ENCODE measurements around the gene RFWD3. TPM values are rescaled to one million over a fixed set of nuclear protein-coding genes. Genes with fewer than 3 reads are reported as not detected.

RFWD3 gene
- total and polyA plus RNA-seq, 2 of the 13 experiments (the other 11 are each of a cell fraction or from before 2014, with no cell fraction given): 23.4 to 62.6 TPM

- TF ChIP-seq ZNF614 (CRISPR knock-in tag; IDR thresholded peaks at IDR 0.05; ENCODE audit: borderline replicate concordance) (peak; percentile 71; the same call in 1 of the 2 replicates), ZNF580 (CRISPR knock-in tag; IDR thresholded peaks at IDR 0.05; ENCODE audit: borderline replicate concordance, low read depth) (peak; percentile 80), ATAD3A (CRISPR knock-in tag; IDR thresholded peaks at IDR 0.05) (no peak), ASH2L (IDR thresholded peaks at IDR 0.05; ENCODE audit: insufficient read length, low read depth, low read length) (peak; percentile 90), MEF2D (CRISPR knock-in tag; IDR thresholded peaks at IDR 0.05) (peak; percentile 69; the same call in 1 of the 2 replicates), ZNF274 (CRISPR knock-in tag; IDR thresholded peaks at IDR 0.05) (peak; percentile 93; the same call in 1 of the 2 replicates), MXD4 (CRISPR knock-in tag; IDR thresholded peaks at IDR 0.05) (peak; percentile 81; the same call in 1 of the 2 replicates), RXRA (CRISPR knock-in tag; IDR thresholded peaks at IDR 0.05) (peak; percentile 85), GMEB1 (CRISPR knock-in tag; IDR thresholded peaks at IDR 0.05; ENCODE audit: borderline replicate concordance) (peak; percentile 77; the same call in 1 of the 2 replicates), MYNN (CRISPR knock-in tag; IDR thresholded peaks at IDR 0.05; ENCODE audit: low read depth) (no peak), SIN3A (IDR thresholded peaks at IDR 0.05; ENCODE audit: borderline replicate concordance, low read depth, low read length) (peak; percentile 96), ZNF44 (CRISPR knock-in tag; IDR thresholded peaks at IDR 0.05) (peak; percentile 89; the same call in 1 of the 2 replicates), THAP11 (CRISPR knock-in tag; IDR thresholded peaks at IDR 0.05) (peak; percentile 94), CBFB (CRISPR knock-in tag; IDR thresholded peaks at IDR 0.05) (no peak; the same call in 1 of the 2 replicates), IRF2 (CRISPR knock-in tag; IDR thresholded peaks at IDR 0.05) (peak; percentile 66; the same call in 1 of the 2 replicates), ZFP41 (CRISPR knock-in tag; IDR thresholded peaks at IDR 0.05; ENCODE audit: borderline replicate concordance) (peak; percentile 68; the same call in 1 of the 2 replicates), HBP1 (CRISPR knock-in tag; IDR thresholded peaks at IDR 0.05; ENCODE audit: low read depth) (peak; percentile 78), KLF11 (CRISPR knock-in tag; IDR thresholded peaks at IDR 0.05) (peak; percentile 86), ZNF749 (CRISPR knock-in tag; IDR thresholded peaks at IDR 0.05; ENCODE audit: borderline replicate concordance) (peak; percentile 91; the same call in 1 of the 2 replicates), ZNF792 (CRISPR knock-in tag; IDR thresholded peaks at IDR 0.05) (peak; percentile 48; the same call in 1 of the 2 replicates), TRAFD1 (CRISPR knock-in tag; IDR thresholded peaks at IDR 0.05; ENCODE audit: borderline replicate concordance) (no peak), PHF20 (CRISPR knock-in tag; IDR thresholded peaks at IDR 0.05) (peak; percentile 90), SPEN (CRISPR knock-in tag; IDR thresholded peaks at IDR 0.05; ENCODE audit: low read depth) (peak; percentile 89), ZMYM4 (CRISPR knock-in tag; IDR thresholded peaks at IDR 0.05) (peak; percentile 90), JDP2 (CRISPR knock-in tag; IDR thresholded peaks at IDR 0.05; ENCODE audit: borderline replicate concordance) (no peak), TEAD2 (CRISPR knock-in tag; IDR thresholded peaks at IDR 0.05) (no peak)
These were observed at the start of gene RFWD3 (continued) for GRCh38 chr16:74666425-74667254.

All from HepG2 (cell line).